A549 (cell line): ENCODE data around the gene ZNF438. TPM values are rescaled to one million over a fixed set of nuclear protein-coding genes. Genes with fewer than 3 reads are reported as not detected.

Source experiments
- ATAC-seq, 2 experiments: fragments of 200-7000 bp in 1 of 2; fragments of >200 bp in 1 of 2; cut with Nextera tagmentation in 1 of 2; cut with Tn5 transposase in 1 of 2; 3 replicates each; pipeline versions ENCODE4 v1.8.0 to v1.9.1; 2018 to 2020; ENCODE audit warnings: mild to moderate bottlenecking in 1 of 2, moderate library complexity in 1 of 2
- CTCF ChIA-PET: fragments of 300-600 bp; sonication (Branson Sonifier 250); formaldehyde crosslinking; extraction: SDS; loops from one replicate; lab custom pipeline; 2021; ENCODE audit warnings: antibody characterized with exemption, inconsistent platforms; lab: Yijun Ruan, JAX
- POLR2A ChIA-PET: fragments of 350-600 bp; formaldehyde crosslinking; extraction: SDS; loops from one replicate; lab custom pipeline; 2021; ENCODE audit warnings: antibody characterized with exemption, inconsistent platforms; lab: Yijun Ruan, JAX
- DNase-seq, 2 experiments: peaks; one replicate each; pipeline versions ENCODE4 v3.0.0 to v3.0.0-alpha.2; 2011 to 2016; ENCODE audit warnings: low read depth in 1 of 2, low spot score in 1 of 2
- FAIRE-seq: peaks from 2 replicates; lab custom pipeline; 2011; peaks lifted over from hg19 to GRCh38; lab: Jason Lieb, UNC
- H3K27ac ChIP-seq, 2 experiments: fragments of >200 bp; sonication (Bioruptor Twin); formaldehyde crosslinking; 3 replicates each; pipeline ENCODE4 v1.5.1; 2016 to 2017
- H3K4me1 ChIP-seq: fragments of >200 bp; sonication (Bioruptor Twin); formaldehyde crosslinking; 3 replicates; pipeline ENCODE4 v1.6.1; 2016
- H3K4me2 ChIP-seq: fragments of >200 bp; sonication (Bioruptor Twin); formaldehyde crosslinking; 3 replicates; pipeline ENCODE4 v1.6.1; 2016
- H3K4me3 ChIP-seq: fragments of >200 bp; sonication (Bioruptor Twin); formaldehyde crosslinking; 3 replicates; pipeline ENCODE4 v1.5.1; 2016
- H3K9me3 ChIP-seq: fragments of >200 bp; sonication (Bioruptor Twin); formaldehyde crosslinking; 3 replicates; pipeline ENCODE4 v1.6.1; 2016
- CBX8 ChIP-seq: fragments of 200-600 bp; sonication (generic); IDR thresholded peaks from 2 replicates; pipeline ENCODE4 v1.6.1; 2016
- CEBPB ChIP-seq, 2 experiments: fragments of >200 bp in 1 of 2; sonication (Bioruptor Twin) in 1 of 2; formaldehyde crosslinking in 1 of 2; IDR thresholded peaks; 2 replicates each; pipeline ENCODE4 v1.6.1; 2012 to 2016
- ESRRA ChIP-seq: fragments of 150-350 bp; IDR thresholded peaks from 2 replicates; pipeline ENCODE4 v1.6.1; 2014; ENCODE audit warnings: mild to moderate bottlenecking, low read length, borderline replicate concordance
- HDAC2 ChIP-seq: fragments of 200-600 bp; sonication (generic); IDR thresholded peaks from 2 replicates; pipeline ENCODE4 v1.6.1; 2016
- HES2 ChIP-seq: fragments of >200 bp; sonication (Bioruptor Twin); formaldehyde crosslinking; IDR thresholded peaks from 2 replicates; pipeline ENCODE4 v1.6.1; 2016
- HOXA7 ChIP-seq: fragments of 250-450 bp; sonication (Bioruptor Pico); IDR thresholded peaks from 2 replicates; pipeline ENCODE4 v1.5.0; 2020; ENCODE audit warnings: mild to moderate bottlenecking, moderate library complexity
- HOXB5 ChIP-seq: fragments of 250-450 bp; sonication (Bioruptor Pico); IDR thresholded peaks from 2 replicates; pipeline ENCODE4 v1.5.0; 2020; ENCODE audit warnings: mild to moderate bottlenecking, moderate library complexity
- JUNB ChIP-seq: fragments of >200 bp; sonication (Bioruptor Twin); formaldehyde crosslinking; IDR thresholded peaks from 2 replicates; pipeline ENCODE4 v1.6.1; 2016
- KDM5A ChIP-seq: fragments of 200-600 bp; sonication (generic); IDR thresholded peaks from 2 replicates; pipeline ENCODE4 v1.6.1; 2016; ENCODE audit warnings: antibody characterized with exemption, mild to moderate bottlenecking
- MAZ ChIP-seq: fragments of 150-350 bp; IDR thresholded peaks from 2 replicates; pipeline ENCODE4 v1.6.1; 2014; ENCODE audit warnings: antibody characterized with exemption, low read depth, low read length, borderline replicate concordance
- MYC ChIP-seq: IDR thresholded peaks from 2 replicates; pipeline ENCODE4 v1.6.1; 2012; ENCODE audit warnings: mild to moderate bottlenecking, inconsistent platforms, low read length, improper control_type of control experiment, borderline replicate concordance
- NR3C1 ChIP-seq: fragments of >200 bp; sonication (Bioruptor Twin); formaldehyde crosslinking; IDR thresholded peaks from 3 replicates; pipeline ENCODE4 v1.6.1; 2017
- POLR2A ChIP-seq: IDR thresholded peaks from 2 replicates; pipeline ENCODE4 v1.6.1; 2012; ENCODE audit warnings: mild to moderate bottlenecking, low read length
- POLR2AphosphoS2 ChIP-seq: conservative IDR thresholded peaks from 2 replicates; pipeline ENCODE4 v1.6.1; 2012; ENCODE audit warnings: low read length, improper control_type of control experiment, inconsistent platforms
- RAD21 ChIP-seq, 2 experiments: fragments of >200 bp in 1 of 2; sonication (Bioruptor Twin) in 1 of 2; formaldehyde crosslinking in 1 of 2; IDR thresholded peaks in 1 of 2; conservative IDR thresholded peaks in 1 of 2; 2 replicates in 1 of 2; 3 replicates in 1 of 2; pipeline ENCODE4 v1.6.1; 2012 to 2018; ENCODE audit warnings: inconsistent platforms in 1 of 2
- RNF2 ChIP-seq: fragments of 200-600 bp; sonication (generic); IDR thresholded peaks from 2 replicates; pipeline ENCODE4 v1.6.1; 2016; ENCODE audit warnings: low read depth, mild to moderate bottlenecking, antibody characterized with exemption, moderate library complexity, borderline replicate concordance
- SMC3 ChIP-seq: fragments of >200 bp; sonication (Bioruptor Twin); formaldehyde crosslinking; IDR thresholded peaks from 3 replicates; pipeline ENCODE4 v1.6.1; 2018; ENCODE audit warnings: inconsistent platforms
- SREBF2 ChIP-seq: fragments of 450-650 bp; IDR thresholded peaks from 2 replicates; pipeline ENCODE4 v1.6.1; 2014; ENCODE audit warnings: mild to moderate bottlenecking, moderate library complexity
- TP53 ChIP-seq: fragments of 250-450 bp; sonication (Bioruptor Pico); IDR thresholded peaks from 2 replicates; pipeline ENCODE4 v1.5.0; 2021; ENCODE audit warnings: mild to moderate bottlenecking, moderate library complexity
- ZFP36 ChIP-seq: fragments of 450-650 bp; IDR thresholded peaks from 2 replicates; pipeline ENCODE4 v1.6.1; 2014; ENCODE audit warnings: borderline replicate concordance; ENCODE audit not compliant: partially characterized antibody
- ZNF302 ChIP-seq: fragments of 250-450 bp; sonication (Bioruptor Pico); IDR thresholded peaks from 2 replicates; pipeline ENCODE4 v1.9.0; 2021; ENCODE audit warnings: inconsistent platforms, mild to moderate bottlenecking, moderate library complexity
- WGBS: methylation state at CpG from one replicate; pipeline ENCODE4 v1.1.6; 2017; ENCODE audit errors: missing lambda C conversion rate; 5-methylcytosine and 5-hydroxymethylcytosine counted together
- polyA plus RNA-seq, 4 experiments: library from polyadenylated mRNA; depleted of rRNA in 3 of 4; stranded (reverse); fragments of >200 nt; fragmentation: RNase III in 1 of 4; extraction: RNeasy Plus Mini Kit Qiagen cat#74134 plus additional on column Dnase treatment in 1 of 4; gene quantifications; 2 replicates in 3 of 4; 3 replicates in 1 of 4; pipeline ENCODE4 v1.2.3, GENCODE V29; 2011 to 2017
- TF ChIP-seq, protein P1 (sequence below): IDR thresholded peaks from 2 replicates; pipeline ENCODE4 v1.6.1; 2012
- TF ChIP-seq, protein P2 (sequence below): fragments of >200 bp; sonication (Bioruptor Twin); formaldehyde crosslinking; IDR thresholded peaks from 3 replicates; pipeline ENCODE4 v1.6.1; 2016
- TF ChIP-seq, protein P3 (sequence below): fragments of 450-650 bp; IDR thresholded peaks from 2 replicates; pipeline ENCODE4 v1.6.1; 2014; ENCODE audit warnings: antibody characterized with exemption

The ZNF438 gene
- polyA plus RNA-seq, 2 of the 4 experiments (the other 2 are of a cell fraction): 2.2 to 4.5 TPM

DNA sequence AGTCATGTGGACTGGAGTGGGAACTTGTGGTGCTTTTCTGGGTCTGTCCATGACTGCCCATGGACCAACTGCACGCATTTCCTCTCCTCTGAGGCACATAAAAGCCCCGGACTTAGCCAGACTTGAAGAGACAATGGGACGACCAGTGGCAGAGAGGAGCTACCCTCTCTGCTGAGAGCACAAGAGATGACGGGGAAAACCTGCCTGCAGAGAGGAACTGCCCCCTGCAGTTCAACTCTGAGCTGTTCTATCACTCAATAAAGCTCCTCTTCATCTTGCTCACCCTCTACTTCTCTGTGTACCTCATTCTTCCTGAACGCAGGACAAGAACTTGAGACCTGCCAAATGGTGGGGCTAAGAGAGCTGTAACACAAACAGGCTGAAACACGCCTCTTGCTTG is 184.5 kb downstream of the ZNF438 start:
- no peak for DNase-seq
- TF ChIP-seq KDM5A (no peak), SMC3 (no peak), MAZ (no peak), ZNF302 (CRISPR knock-in tag) (no peak), HES2 (no peak), JUNB (no peak), HOXB5 (CRISPR knock-in tag) (no peak), SREBF2 (no peak), POLR2AphosphoS2 (no peak), CBX8 (no peak), ESRRA (no peak), TP53 (CRISPR knock-in tag) (no peak), POLR2A (no peak), ZFP36 (no peak), MYC (no peak)
- TF ChIP-seq, protein P1, sequence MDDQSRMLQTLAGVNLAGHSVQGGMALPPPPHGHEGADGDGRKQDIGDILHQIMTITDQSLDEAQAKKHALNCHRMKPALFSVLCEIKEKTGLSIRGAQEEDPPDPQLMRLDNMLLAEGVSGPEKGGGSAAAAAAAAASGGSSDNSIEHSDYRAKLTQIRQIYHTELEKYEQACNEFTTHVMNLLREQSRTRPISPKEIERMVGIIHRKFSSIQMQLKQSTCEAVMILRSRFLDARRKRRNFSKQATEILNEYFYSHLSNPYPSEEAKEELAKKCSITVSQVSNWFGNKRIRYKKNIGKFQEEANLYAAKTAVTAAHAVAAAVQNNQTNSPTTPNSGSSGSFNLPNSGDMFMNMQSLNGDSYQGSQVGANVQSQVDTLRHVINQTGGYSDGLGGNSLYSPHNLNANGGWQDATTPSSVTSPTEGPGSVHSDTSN: no peak
- TF ChIP-seq, protein P2, sequence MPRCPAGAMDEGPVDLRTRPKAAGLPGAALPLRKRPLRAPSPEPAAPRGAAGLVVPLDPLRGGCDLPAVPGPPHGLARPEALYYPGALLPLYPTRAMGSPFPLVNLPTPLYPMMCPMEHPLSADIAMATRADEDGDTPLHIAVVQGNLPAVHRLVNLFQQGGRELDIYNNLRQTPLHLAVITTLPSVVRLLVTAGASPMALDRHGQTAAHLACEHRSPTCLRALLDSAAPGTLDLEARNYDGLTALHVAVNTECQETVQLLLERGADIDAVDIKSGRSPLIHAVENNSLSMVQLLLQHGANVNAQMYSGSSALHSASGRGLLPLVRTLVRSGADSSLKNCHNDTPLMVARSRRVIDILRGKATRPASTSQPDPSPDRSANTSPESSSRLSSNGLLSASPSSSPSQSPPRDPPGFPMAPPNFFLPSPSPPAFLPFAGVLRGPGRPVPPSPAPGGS: no peak
- TF ChIP-seq, protein P3, sequence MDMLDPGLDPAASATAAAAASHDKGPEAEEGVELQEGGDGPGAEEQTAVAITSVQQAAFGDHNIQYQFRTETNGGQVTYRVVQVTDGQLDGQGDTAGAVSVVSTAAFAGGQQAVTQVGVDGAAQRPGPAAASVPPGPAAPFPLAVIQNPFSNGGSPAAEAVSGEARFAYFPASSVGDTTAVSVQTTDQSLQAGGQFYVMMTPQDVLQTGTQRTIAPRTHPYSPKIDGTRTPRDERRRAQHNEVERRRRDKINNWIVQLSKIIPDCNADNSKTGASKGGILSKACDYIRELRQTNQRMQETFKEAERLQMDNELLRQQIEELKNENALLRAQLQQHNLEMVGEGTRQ: no peak
- ChIA-PET CTCF (interaction anchor here (1.4 kb wide), 1 partner anchor 64 kb away, joined by 4 read pairs; no protein-coding TSS in a partner anchor), POLR2A (no interaction called here)
- no peak for FAIRE-seq
- H3K4me2 ChIP-seq: no peak overlapping the region
- H3K4me1 ChIP-seq: no peaks in the 10 kb centered on the region
- no peaks in the 10 kb centered on the region for H3K9me3 ChIP-seq
- no peak overlapping the region for H3K27ac ChIP-seq
- no peak overlapping the region for H3K4me3 ChIP-seq
- WGBS: 78% methylated on average over 6 of the region's 6 CpGs
- no peak for ATAC-seq

DNA sequence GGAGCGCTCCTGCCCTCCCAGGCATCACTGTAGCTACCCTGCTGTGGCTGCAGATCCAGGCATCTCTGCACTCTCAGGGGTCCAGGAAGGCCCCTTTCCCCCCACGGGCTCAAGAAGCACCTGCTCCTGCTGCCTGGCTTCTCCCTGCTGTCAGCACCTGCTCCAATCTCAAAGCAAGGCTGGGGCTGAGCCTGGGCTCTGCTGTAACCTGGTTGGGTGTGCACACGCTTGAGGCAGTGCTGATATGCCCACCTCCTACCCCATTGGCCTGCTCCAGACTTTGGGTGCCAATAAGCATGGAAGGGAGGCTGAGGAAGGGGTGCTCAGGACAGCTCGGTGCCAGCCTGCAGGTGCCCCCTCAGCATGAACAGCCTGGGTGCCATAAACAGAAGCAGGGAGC is 185.0 kb downstream of the ZNF438 start:
- FAIRE-seq (no peak), ATAC-seq (no peak), DNase-seq (no peak)
- Histone ChIP-seq H3K9me3 (no peaks in the 10 kb centered on the region), H3K4me1 (no peaks in the 10 kb centered on the region), H3K27ac (no peak overlapping the region), H3K4me2 (no peak overlapping the region)
- WGBS: 56% methylated on average over 4 of the region's 4 CpGs
- POLR2A ChIA-PET: no interaction called here
- no peak for TF ChIP-seq HDAC2
- no peak for TF ChIP-seq RAD21 (conservative IDR thresholded peaks at IDR 0.05 in 1 of 2, IDR thresholded peaks at IDR 0.05 in 1 of 2)
- no peak for TF ChIP-seq NR3C1
- TF ChIP-seq ESRRA: no peak
- TF ChIP-seq, all 56 proteins: peak for 0
- H3K4me3 ChIP-seq: no peak overlapping the region
- CTCF ChIA-PET: no interaction called here

DNA sequence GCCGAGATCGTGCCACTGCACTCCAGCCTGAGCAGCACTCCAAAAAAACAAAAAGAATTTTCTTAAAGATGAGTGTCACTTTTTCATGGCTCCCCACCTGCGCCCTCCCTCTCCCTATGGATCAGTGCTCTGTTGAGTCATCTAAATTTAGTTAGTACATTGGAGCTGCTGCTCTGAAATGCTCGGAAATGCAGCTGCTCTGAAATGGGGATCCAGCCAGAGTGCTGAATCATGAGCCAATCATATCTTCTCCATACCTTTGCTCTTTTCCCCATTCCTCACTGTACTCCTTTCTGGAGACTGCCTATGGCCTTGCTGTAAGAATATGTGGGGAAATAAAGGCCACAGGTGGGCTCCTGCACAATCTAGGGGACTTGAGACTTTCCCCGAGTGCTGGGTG is 188.8 kb downstream of the ZNF438 start:
- WGBS: 84% methylated on average over 5 of the region's 5 CpGs
- Histone ChIP-seq H3K9me3 (no peaks in the 10 kb centered on the region), H3K4me1 (no peaks in the 10 kb centered on the region)

More for the DNA sequence above, 188.8 kb downstream of the ZNF438 start:
- ATAC-seq: no peak
- no peak for TF ChIP-seq CEBPB (IDR thresholded peaks at IDR 0.05)
- TF ChIP-seq HOXA7: no peak
- TF ChIP-seq RNF2: no peak
- POLR2A ChIA-PET: no interaction called here
- FAIRE-seq: no peak
- no peak overlapping the region for H3K4me2 ChIP-seq
- no peak overlapping the region for H3K4me3 ChIP-seq
- CTCF ChIA-PET: no interaction called here
- no peak for DNase-seq
- no peak overlapping the region for H3K27ac ChIP-seq
